Measurements from ENCODE around the gene DLG4. TPM values are rescaled to one million over a fixed set of nuclear protein-coding genes. Genes with fewer than 3 reads are reported as not detected.

DLG4 gene
- total RNA-seq, 1 donor = 11.9 TPM

DNA sequence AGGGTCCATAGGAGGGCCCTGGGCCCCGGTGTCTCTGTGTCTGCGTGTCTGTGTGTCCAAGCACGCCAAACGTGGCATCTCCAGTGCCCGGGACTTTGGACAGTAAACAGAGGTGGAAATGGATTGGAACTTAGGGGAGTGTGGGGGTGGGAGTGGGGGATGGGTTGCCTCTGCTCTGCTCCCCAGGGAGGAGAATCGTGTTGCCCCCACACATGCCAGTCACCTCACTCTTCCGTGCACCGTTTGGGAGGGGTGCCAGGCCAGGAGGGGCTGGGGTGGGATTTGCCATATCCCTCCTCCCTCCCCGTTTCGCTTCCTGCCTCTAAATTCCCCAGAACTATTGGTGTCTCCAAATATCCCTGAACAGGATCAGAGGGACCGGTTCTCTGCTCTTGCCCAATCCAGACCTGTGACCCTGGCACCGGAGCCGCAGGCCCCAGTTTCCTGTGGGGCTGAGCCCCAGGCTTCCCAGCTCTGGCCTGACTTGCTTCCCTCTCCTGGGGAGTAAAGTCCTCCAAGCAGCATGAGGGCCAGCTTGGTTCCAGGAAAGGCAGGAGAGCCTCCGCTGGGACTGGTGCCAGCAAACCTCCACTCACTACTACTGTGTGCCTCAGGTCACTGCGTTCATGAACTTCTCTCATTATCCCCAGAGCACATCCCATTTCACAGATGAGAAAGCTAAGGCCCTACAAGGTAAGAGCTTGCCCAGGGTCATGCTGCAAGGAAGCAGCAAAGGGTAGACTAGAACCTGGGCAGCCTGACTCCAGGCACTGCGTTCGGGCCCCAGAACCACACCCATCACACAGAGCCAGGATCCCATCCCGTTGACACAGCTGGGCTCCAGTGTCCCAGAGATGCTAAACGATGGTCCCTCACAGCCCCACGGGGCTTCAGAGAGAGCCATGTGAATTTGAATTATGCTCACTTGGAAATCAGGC, 40.0 kb downstream of the DLG4 start, which contains the start of gene ASGR1:
Gene ASGR1, minus strand, starts transcription at position 54 of the 938 bp plus-strand sequence. CDS start 807 bp downstream, outside the sequence.
- DNase-seq (ENCODE audit: low read depth) = no peak
- no peak within 1 kb of the TSS for H3K4me3 ChIP-seq (ENCODE audit: low read depth, low read length)
- TF ChIP-seq, protein P1, sequence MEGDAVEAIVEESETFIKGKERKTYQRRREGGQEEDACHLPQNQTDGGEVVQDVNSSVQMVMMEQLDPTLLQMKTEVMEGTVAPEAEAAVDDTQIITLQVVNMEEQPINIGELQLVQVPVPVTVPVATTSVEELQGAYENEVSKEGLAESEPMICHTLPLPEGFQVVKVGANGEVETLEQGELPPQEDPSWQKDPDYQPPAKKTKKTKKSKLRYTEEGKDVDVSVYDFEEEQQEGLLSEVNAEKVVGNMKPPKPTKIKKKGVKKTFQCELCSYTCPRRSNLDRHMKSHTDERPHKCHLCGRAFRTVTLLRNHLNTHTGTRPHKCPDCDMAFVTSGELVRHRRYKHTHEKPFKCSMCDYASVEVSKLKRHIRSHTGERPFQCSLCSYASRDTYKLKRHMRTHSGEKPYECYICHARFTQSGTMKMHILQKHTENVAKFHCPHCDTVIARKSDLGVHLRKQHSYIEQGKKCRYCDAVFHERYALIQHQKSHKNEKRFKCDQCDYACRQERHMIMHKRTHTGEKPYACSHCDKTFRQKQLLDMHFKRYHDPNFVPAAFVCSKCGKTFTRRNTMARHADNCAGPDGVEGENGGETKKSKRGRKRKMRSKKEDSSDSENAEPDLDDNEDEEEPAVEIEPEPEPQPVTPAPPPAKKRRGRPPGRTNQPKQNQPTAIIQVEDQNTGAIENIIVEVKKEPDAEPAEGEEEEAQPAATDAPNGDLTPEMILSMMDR (IDR thresholded peaks at IDR 0.05; ENCODE audit: insufficient read depth, low read length) = no peak

DNA sequence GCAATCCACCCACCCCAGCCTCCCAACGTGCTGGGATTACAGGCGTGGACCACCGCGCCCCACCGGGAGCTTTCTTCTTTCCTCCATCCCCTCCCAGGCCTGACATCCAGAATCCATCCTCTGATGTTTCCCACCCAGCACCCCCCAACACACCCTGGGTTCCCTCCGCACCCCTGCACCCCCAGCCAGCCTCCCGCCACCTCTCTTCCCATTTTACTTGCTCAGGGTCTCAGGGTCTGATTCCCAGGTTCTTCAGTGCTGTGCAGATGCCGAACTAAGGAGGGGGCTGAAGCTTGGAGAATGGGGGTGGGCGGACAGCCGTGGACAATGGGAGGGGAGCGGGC, 40.7 kb downstream of the DLG4 start:
- DNase-seq (ENCODE audit: low read depth) = no peak
- TF ChIP-seq, protein P1 (IDR thresholded peaks at IDR 0.05; ENCODE audit: insufficient read depth, low read length) = no peak
- H3K4me3 ChIP-seq (ENCODE audit: low read depth, low read length) = no peak overlapping the region

DNA sequence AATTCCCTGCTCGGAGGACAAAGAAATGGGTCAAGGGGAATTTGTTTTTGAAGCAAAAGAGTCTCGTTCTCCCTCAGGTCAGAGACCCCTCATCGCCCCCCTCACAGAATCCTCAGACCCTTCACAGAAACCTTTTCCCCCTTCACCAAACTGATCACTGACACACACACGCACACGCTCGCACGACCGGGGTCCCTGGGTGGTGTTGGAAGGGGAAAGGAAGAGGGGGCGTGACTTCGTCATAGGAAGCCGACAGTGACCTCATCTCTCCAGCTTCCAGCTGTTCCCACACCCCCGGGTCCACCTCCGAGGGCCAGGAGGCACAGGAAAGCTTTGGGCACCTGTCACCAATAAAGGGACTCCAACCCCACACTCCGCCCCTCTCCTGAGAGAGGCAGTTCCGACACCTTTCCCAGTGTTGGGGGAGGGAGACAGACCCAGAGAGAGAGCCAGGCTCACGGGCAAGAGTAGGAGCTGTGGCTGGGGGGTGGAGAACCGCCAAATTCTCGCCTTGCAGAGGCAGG, 41.6 kb downstream of the DLG4 start:
- peak overlapping the region; percentile 63 for H3K4me3 ChIP-seq (ENCODE audit: low read depth, low read length)
- TF ChIP-seq, protein P1 (IDR thresholded peaks at IDR 0.05; ENCODE audit: insufficient read depth, low read length) = no peak
- no peak for DNase-seq (ENCODE audit: low read depth)

DNA sequence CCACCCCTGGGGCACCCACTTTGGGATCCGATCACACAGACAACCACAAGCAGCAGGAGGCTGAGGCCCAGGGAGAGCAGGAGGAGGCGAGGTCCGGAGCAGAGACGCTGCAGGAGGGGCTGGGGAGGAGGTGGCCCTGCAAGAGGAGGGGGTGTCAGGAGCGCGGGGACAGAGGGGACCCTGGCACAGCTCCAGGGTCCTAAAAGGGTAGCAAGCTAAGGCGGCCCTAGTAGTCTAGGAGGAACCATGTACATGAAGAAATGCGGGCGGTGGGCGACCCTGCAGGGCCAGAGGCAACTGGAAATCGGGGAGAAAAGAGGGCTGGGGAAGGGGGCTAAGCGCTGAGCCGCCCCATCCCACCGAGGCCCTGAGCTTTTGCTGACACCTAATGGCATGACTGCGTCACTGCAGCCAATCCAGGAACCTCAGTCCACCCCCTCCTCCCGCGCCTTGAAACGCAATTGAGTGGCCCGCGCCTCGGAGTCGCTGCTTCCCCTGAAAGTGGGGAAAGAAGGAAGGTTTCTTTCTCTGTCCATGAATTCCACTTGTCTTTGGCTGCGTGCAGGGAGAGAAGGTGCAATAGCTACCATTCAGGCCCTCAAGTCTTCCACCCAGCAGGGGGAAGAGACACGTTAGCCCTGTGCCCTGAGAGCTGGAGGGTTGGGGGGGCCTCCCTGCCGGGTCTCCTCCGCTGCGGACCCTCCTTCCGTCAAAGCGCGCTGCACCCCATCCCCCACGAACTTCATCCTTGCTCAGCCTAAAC, 42.3 kb downstream of the DLG4 start:
- TF ChIP-seq, protein P1 (IDR thresholded peaks at IDR 0.05; ENCODE audit: insufficient read depth, low read length) = peak; percentile 82
- DNase-seq (ENCODE audit: low read depth) = peak; percentile 59
- peak overlapping the region; percentile 63 for H3K4me3 ChIP-seq (ENCODE audit: low read depth, low read length)

DNA sequence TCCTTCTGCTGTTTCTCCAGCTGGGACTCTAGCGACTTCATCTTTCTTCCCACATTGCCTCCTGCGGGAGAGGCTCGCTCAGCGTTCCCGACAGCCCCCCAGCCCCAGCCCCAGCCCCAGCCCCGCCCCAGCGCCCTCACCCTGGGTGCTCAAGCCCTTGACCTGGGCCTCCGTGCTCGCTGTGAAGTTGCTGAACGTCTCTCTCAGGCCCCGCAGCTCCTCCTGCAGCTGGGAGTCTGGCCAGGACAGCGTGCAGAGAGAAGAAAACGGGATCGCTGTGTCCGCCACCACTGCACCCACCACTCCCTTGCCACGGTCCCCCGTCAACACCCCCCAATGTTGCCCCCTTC, 42.8 kb downstream of the DLG4 start:
- TF ChIP-seq, protein P1 (IDR thresholded peaks at IDR 0.05; ENCODE audit: insufficient read depth, low read length) = no peak
- no peak overlapping the region for H3K4me3 ChIP-seq (ENCODE audit: low read depth, low read length)
- no peak for DNase-seq (ENCODE audit: low read depth)

DNA sequence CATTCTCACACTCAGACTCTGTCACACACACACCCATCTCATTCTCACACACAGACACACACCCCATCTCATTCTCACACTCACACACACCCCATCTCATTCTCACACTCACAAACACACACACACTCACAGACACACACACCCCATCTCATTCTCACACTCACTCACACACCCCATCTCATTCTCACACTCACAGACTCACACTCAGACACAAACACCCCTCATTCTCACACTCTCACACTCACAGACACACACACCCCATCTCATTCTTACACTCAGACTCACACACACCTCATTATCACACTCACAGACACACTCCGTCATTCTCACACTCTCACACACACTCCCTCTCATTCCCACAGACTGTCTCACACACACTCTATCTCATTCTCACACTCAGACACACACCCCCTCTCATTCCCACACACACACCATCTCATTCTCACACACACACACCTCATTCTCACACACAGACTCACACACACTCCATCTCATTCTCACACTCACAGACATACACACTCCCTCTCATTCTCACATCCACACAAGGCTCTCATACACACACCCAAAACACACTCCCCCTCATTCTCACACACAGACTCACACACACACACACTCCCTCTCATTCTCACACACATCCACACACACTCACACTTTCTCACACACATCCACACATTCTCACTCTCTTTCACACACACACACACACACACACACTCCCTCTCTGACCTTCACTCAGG, 43.4 kb downstream of the DLG4 start:
- DNase-seq (ENCODE audit: low read depth) = no peak
- TF ChIP-seq, protein P1 (IDR thresholded peaks at IDR 0.05; ENCODE audit: insufficient read depth, low read length) = no peak
- H3K4me3 ChIP-seq (ENCODE audit: low read depth, low read length) = no peak overlapping the region

All from fibroblast of the aortic adventitia (primary cell).